ENCODE results near the gene HPSE2.

Gene HPSE2

DNA sequence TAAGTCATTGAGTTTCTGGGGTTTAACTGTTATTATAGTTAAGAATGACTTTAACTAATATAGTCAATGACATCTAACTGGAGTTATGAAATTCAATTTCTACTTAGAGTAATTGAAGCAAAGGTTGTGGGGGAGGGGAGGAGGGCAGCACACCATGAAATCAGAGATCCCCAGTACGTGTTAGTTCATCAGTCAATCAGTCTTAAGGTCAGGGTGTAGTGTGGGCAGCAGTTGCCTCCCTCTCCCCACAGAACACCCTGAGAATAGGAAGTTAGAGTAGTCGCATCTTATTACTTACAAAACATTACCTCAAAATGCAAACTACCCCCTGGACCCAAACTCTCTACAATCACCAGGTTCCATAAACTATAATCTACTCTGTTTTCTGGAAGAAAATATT, 781.9 kb downstream of the HPSE2 start:
- H3K36me3 Mint-ChIP-seq (ENCODE audit: low read depth): no peaks in the 10 kb centered on the region
- H3K27ac Mint-ChIP-seq: no peak overlapping the region
- no peak for DNase-seq
- H3K27me3 Mint-ChIP-seq: peaks cover 24% of the 10 kb centered on the region
- H3K4me1 Mint-ChIP-seq: peaks cover 1% of the 10 kb centered on the region
- no peak overlapping the region for H3K4me3 Mint-ChIP-seq
- no peaks in the 10 kb centered on the region for H3K9me3 Mint-ChIP-seq
- no peak for ATAC-seq

DNA sequence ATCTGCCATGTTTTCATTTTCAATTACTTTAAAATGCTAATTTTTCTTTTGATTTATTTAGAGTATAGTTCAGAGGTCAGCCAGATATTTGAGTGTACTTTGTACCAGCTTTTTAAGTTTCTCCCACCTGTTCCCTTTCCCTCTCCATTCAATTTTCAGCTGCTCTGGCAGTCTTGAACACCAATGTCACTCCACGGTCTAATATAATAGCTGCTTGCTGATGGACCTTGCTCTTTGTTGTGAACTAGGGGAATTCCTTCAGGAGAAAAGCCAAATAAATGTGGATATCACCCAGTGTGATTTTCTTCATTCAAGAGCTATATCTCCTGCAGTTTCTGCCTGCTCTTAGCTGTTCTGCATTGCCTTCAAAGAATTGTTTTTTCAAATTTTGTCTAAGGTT, 785.0 kb downstream of the HPSE2 start:
- Mint-ChIP-seq H3K27me3 (peaks cover 13% of the 10 kb centered on the region), H3K4me3 (no peak overlapping the region)
- no peak for ATAC-seq

DNA sequence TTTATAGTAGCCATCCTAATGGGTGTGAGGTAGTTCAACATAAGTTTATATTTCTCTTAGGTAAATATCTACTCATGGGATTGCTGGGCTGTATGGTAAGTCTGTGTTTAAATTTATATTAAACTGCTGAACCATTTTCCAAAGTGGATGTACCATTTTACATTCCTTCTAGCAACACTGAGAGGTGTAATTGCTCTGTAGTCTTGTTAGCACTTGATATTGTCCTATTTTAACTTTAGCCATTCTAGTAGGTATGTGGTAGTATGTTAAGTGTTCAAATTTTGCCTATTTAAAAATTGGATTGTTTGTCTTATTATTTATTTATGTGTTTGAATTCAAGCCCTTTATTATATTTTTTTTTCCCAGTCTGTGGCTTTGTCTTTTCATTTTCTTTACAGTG, 786.4 kb downstream of the HPSE2 start:
- Mint-ChIP-seq H3K27me3 (peaks cover 13% of the 10 kb centered on the region), H3K4me3 (no peak overlapping the region), H3K36me3 (ENCODE audit: low read depth) (peaks cover 10% of the 10 kb centered on the region), H3K27ac (no peak overlapping the region), H3K4me1 (peaks cover 27% of the 10 kb centered on the region), H3K9me3 (no peaks in the 10 kb centered on the region)
- ATAC-seq: no peak
- DNase-seq: no peak

More for the DNA sequence above, 785.0 kb downstream of the HPSE2 start:
- Mint-ChIP-seq H3K36me3 (ENCODE audit: low read depth) (no peaks in the 10 kb centered on the region), H3K4me1 (peaks cover 14% of the 10 kb centered on the region), H3K9me3 (no peaks in the 10 kb centered on the region), H3K27ac (no peak overlapping the region)
- no peak for DNase-seq

DNA sequence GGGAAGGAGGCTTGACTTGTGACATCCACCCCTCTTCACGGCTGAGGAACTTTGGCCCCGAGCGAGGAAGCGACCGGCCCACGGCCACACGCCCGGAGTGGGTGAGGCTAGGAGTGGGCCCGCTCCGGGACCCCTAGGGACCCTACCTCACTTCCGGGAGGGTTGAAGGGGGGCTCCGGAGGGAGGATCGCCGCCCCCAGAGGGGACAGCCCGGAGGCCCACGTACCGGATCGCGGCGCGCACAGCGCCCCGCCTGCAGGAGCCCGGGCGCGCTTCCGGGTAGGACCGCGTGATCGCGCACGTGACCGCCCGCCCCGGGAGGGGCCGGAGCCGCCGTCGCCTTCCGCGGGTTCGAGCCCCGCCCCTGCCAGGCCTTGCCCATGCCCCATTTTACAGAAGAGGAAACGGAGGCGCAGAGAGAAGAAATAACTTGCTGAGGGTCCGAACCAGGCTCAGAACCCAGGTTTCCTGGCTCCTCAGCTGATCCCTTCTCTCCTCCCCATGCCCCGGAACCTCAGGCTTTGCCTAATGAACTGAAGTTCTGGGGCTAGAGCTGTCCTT, 788.9 kb downstream of the HPSE2 start, which contains the start of gene HPS1:
Gene HPS1 (minus strand): TSS at position 275 of the 561 bp plus-strand sequence. CDS start 3,695 bp downstream, outside the sequence.
- Mint-ChIP-seq H3K27me3 (peaks cover 5% of the 10 kb centered on the region), H3K27ac (peak within 1 kb of the TSS; percentile 87), H3K9me3 (no peaks in the 10 kb centered on the region), H3K36me3 (ENCODE audit: low read depth) (peaks cover 28% of the 10 kb centered on the region), H3K4me3 (peak within 1 kb of the TSS; percentile 88), H3K4me1 (peaks cover 44% of the 10 kb centered on the region)
- DNase-seq: peak; percentile 89
- peak; percentile 97 for ATAC-seq

DNA sequence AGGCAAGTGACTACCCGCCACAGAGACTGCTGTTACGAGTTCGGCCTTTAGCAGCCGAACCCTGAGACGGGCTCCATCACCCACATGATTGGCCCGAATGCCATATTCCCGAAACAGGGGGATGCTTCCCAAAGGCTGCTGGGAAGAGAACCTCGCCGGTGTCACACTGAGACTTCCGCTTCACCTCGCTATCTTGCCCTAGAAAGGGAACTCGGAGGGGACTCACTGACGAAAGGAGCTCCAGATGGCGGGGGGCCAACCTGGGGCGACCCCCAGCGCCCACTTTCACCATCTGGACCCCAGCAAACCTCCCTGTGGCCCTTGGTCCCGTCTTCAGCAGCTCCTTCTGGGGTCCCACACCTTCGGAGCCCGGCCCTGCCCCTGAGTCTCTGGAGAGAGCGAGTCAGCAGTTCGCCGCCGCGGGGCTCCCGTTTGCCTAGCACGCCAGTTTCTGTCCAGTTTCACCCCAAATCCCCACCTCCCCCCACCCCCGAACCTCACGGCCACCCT, 789.4 kb downstream of the HPSE2 start:
- peak overlapping the region; percentile 82 for H3K27ac Mint-ChIP-seq
- H3K27me3 Mint-ChIP-seq: peaks cover 5% of the 10 kb centered on the region
- ATAC-seq (peak; percentile 53), DNase-seq (peak; percentile 56)
- H3K9me3 Mint-ChIP-seq: no peaks in the 10 kb centered on the region
- peaks cover 31% of the 10 kb centered on the region for H3K36me3 Mint-ChIP-seq (ENCODE audit: low read depth)
- peaks cover 48% of the 10 kb centered on the region for H3K4me1 Mint-ChIP-seq
- peak overlapping the region; percentile 88 for H3K4me3 Mint-ChIP-seq

DNA sequence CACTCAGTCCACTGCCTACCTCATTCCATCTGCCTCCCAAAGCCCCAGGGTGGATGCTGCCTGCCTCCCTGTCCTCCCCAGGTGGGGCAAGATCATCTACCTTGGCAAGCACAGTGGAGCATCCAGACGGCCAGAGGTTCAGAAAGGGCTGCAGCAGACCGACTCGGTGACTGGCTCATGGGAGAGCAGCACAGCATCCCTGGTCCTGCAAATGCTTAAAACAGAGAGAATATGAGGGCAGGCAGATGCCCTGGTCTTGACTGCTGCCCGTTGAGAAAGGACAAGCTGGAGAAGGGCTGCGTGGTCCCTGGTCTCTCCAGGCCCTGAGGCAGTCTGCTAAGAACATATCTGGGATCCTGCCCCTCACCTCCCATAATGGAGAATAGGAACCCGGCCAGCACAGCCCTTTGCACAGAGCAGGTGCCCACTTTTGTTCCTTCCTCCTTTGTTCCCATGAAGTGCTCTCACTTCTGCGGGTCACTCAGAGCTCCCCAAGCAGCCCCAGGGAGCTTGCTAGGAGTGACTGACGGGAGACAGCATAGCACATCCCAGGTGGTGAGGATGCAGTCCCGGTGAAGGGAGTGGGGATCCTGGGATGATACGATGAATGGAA, 790.3 kb downstream of the HPSE2 start:
- Mint-ChIP-seq H3K27ac (peak overlapping the region; percentile 82), H3K27me3 (no peaks in the 10 kb centered on the region), H3K4me1 (peaks cover 48% of the 10 kb centered on the region), H3K9me3 (no peaks in the 10 kb centered on the region), H3K36me3 (ENCODE audit: low read depth) (peaks cover 38% of the 10 kb centered on the region), H3K4me3 (peak overlapping the region; percentile 88)
- ATAC-seq (no peak), DNase-seq (no peak)

DNA sequence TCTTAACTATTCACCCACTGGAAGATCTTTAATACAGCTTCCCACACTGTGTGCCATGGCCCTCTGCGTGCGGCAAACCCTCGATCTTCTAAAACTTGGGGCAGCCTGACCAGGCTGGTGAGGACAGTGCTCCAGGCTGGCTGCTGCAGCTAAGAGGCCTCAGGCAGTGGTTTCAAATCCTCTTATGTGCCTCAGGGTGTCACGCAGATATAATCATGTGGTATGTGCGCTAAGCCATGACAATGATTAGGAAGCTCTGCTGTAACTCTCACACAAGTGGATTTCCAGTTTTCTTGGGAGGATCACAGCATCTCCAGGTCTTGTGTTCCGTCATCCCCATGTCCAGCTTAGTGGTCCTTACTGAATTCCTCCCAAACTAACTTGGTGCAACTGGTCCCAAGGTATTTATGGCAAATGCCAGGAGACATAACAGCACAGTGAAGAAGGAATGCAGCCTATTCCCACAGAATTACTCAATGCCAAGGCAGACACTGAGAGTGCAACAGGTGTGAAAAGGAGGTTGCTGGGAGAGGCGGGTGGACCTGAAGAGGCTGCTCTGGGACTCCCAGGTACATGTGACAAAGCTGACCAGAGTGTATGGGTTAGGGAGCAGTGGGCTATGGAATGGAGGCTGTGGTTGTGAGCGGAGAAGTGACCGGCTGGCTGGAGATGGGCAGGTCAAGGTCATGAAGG, 791.2 kb downstream of the HPSE2 start:
- no peaks in the 10 kb centered on the region for H3K27me3 Mint-ChIP-seq
- peak overlapping the region; percentile 11 for H3K27ac Mint-ChIP-seq
- H3K4me3 Mint-ChIP-seq: peak overlapping the region; percentile 88
- no peak for ATAC-seq
- no peak for DNase-seq
- H3K9me3 Mint-ChIP-seq: no peaks in the 10 kb centered on the region
- H3K36me3 Mint-ChIP-seq (ENCODE audit: low read depth): peaks cover 46% of the 10 kb centered on the region
- peaks cover 48% of the 10 kb centered on the region for H3K4me1 Mint-ChIP-seq

DNA sequence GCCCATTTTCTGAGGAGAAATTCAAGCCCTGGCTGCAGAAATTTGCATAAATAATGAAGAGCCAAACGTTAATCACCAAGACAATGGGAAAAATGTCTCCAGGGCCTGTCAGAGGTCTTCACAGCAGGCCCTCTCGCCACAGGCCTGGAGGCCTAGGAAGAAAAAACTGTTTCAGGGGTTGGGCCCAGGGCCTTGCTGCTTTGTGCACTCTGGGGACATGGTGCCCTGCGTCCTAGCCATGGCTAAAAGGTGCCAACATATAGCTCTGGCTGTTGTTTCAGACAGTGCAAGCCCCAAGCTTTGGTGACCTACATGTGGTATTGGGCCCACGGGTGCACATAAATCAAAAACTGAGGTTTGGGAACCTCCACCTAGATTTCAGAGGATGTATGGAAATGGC, 796.9 kb downstream of the HPSE2 start:
- peaks cover 23% of the 10 kb centered on the region for H3K4me1 Mint-ChIP-seq
- H3K36me3 Mint-ChIP-seq (ENCODE audit: low read depth): peaks cover 64% of the 10 kb centered on the region
- no peak for ATAC-seq
- no peaks in the 10 kb centered on the region for H3K27me3 Mint-ChIP-seq
- no peaks in the 10 kb centered on the region for H3K9me3 Mint-ChIP-seq
- no peak for DNase-seq
- H3K4me3 Mint-ChIP-seq: no peak overlapping the region
- H3K27ac Mint-ChIP-seq: no peak overlapping the region

DNA sequence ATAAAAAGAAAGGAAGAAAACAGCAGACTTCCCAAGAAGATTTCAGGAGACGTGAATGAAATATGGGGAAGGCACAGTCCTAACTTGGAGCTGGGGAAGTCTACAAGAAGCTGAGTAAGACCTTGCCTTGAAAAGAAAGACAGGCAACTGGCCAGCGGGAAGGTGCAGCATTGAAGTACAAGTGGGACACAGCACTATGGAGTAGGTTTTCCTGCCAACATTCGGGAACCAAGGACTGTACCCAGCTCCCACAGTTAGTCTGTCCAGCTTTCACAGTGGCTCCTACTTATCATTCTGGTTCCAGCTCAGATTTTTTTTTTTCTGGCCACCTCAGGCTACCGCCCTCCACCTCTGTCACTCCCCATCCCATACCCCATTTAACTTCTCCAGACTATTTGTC, 798.9 kb downstream of the HPSE2 start:
- DNase-seq (no peak), ATAC-seq (no peak)
- Mint-ChIP-seq H3K27me3 (no peaks in the 10 kb centered on the region), H3K9me3 (no peaks in the 10 kb centered on the region), H3K4me1 (peaks cover 10% of the 10 kb centered on the region), H3K4me3 (no peak overlapping the region), H3K27ac (no peak overlapping the region), H3K36me3 (ENCODE audit: low read depth) (peaks cover 69% of the 10 kb centered on the region)

DNA sequence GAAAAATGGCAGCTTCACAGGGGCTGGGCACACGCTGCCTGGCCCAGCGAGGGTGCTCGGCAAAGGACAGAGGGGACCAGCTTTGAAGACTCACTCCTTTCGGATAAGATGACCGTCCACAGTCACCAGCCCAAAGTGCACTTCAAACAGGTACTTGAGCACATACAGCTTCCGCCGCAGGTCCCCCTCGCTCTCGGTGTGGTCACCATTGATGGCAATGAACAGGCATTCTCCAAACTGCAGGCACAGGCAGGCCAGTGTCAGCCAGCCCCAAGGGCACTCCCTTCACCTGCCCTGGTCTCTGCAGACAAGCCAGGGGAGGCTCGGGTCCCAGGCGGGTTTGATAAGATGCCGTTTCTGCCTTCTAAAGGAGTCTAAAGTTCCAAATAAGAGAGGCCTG, 800.5 kb downstream of the HPSE2 start:
- ATAC-seq (no peak), DNase-seq (no peak)
- no peaks in the 10 kb centered on the region for H3K9me3 Mint-ChIP-seq
- H3K27ac Mint-ChIP-seq: no peak overlapping the region
- peaks cover 7% of the 10 kb centered on the region for H3K4me1 Mint-ChIP-seq
- H3K27me3 Mint-ChIP-seq: no peaks in the 10 kb centered on the region
- no peak overlapping the region for H3K4me3 Mint-ChIP-seq
- H3K36me3 Mint-ChIP-seq (ENCODE audit: low read depth): peaks cover 68% of the 10 kb centered on the region

DNA sequence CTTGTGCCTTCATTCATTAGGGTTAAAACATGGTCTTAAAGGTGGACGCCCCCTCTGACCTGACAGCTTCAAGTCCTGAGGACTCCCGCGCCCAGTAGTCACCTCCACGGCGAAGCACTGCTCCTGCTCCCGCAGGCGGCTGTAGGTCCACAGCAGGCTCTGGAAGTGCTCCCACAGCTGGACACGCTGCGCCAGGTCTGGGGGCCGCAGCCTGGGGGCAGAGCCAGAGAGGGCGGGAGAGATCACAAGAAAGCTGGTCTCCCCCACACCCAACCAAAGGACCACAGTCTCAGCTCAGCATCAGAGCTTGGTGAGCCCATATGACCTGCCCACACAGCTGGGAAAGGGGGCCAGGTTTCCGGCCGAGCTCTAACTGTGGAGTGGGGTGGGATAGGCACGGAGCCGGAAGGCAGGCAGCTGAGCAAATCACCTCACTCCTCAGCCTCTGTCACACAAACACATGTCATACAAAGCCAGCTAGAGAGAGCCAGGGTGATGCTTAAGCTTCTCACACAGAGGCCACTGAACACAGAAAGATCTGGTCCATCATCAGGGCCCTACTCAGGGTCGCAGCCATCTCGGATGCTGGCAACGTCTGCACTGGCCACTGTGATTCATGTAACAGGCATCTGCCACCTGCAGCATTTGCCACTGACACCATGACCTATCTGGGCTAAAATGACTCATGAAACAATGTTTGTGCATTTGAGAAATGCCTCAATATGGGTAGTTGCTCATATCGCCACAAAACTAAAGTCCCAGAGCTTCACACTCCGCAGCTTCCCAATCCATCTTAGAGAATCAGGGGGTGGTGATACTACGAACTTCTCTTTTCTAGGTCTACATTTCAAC, 801.5 kb downstream of the HPSE2 start:
- peaks cover 58% of the 10 kb centered on the region for H3K36me3 Mint-ChIP-seq (ENCODE audit: low read depth)

DNA sequence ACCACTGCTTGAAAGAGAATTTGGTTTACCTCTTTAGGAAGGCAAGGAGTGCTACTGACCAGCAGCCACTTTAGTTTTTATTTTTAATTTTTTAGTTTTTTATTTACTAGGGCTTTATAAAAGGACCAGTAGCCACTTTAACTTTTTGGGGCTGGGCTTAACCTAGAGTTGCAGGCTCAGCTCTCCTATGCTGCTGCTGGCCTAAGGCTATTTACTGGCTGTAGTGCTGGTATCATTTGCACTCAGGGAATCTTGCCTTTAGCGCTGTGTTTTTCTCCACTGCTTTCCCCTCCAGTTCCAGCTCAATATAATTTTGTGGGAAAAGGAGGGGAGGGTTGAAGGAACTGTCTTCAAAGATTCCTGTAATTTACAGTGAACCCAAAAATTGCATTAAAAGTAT, 802.3 kb downstream of the HPSE2 start:
- no peak overlapping the region for H3K4me3 Mint-ChIP-seq
- no peak overlapping the region for H3K27ac Mint-ChIP-seq
- H3K36me3 Mint-ChIP-seq (ENCODE audit: low read depth): peaks cover 55% of the 10 kb centered on the region
- ATAC-seq (no peak), DNase-seq (no peak)
- H3K4me1 Mint-ChIP-seq: peaks cover 6% of the 10 kb centered on the region
- H3K27me3 Mint-ChIP-seq: no peaks in the 10 kb centered on the region
- no peaks in the 10 kb centered on the region for H3K9me3 Mint-ChIP-seq

More for the DNA sequence above, 801.5 kb downstream of the HPSE2 start:
- Mint-ChIP-seq H3K4me3 (no peak overlapping the region), H3K9me3 (no peaks in the 10 kb centered on the region), H3K27me3 (no peaks in the 10 kb centered on the region), H3K4me1 (peaks cover 7% of the 10 kb centered on the region), H3K27ac (no peak overlapping the region)
- no peak for DNase-seq
- ATAC-seq: no peak

DNA sequence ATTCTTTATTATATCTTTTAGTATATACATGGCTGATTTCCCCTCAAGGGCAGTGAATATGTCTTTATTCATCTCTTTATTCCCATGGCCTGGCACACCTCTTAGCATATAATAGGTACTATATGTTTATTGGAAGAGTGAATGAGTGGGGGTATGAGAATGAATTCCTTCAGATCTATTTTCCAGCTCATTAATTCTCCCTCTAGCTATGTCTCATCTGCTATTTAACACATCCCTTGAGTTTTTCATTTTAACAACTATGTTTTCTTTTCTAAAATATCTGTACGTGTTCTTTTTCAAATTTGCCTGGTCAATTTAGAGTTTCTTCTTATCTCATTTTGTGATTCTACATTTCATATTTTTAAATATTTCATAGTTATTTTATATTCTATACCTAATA, 803.3 kb downstream of the HPSE2 start:
- DNase-seq (no peak), ATAC-seq (no peak)
- H3K4me3 Mint-ChIP-seq: no peak overlapping the region
- no peaks in the 10 kb centered on the region for H3K27me3 Mint-ChIP-seq
- H3K4me1 Mint-ChIP-seq: no peaks in the 10 kb centered on the region
- H3K9me3 Mint-ChIP-seq: no peaks in the 10 kb centered on the region
- H3K27ac Mint-ChIP-seq: no peak overlapping the region
- H3K36me3 Mint-ChIP-seq (ENCODE audit: low read depth): peaks cover 56% of the 10 kb centered on the region

DNA sequence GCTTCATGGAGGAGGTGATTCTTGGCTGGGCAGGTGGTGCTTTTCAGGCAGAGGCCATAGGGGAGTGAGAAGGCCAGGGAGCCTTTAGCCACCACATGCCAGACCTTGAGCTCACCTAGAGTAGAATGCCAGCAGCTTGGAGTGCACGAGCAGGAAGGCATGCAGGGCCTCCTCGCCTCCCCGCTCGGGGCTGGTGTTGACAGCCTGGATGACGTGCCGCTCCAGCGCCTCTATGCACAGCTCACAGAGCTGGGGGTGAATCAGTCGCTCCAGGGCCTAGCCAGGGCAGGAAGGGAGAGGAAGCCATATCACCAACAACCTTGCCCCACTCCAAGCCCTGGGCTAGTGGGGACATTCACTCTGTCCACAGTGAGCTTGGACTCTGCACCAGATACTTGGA, 804.6 kb downstream of the HPSE2 start:
- ATAC-seq (no peak), DNase-seq (no peak)
- peaks cover 54% of the 10 kb centered on the region for H3K36me3 Mint-ChIP-seq (ENCODE audit: low read depth)
- no peak overlapping the region for H3K4me3 Mint-ChIP-seq
- H3K27me3 Mint-ChIP-seq: no peaks in the 10 kb centered on the region
- no peaks in the 10 kb centered on the region for H3K4me1 Mint-ChIP-seq
- no peaks in the 10 kb centered on the region for H3K9me3 Mint-ChIP-seq
- H3K27ac Mint-ChIP-seq: peak overlapping the region; percentile 23
